ENCODE results near the gene SFI1.

The SFI1 gene

DNA sequence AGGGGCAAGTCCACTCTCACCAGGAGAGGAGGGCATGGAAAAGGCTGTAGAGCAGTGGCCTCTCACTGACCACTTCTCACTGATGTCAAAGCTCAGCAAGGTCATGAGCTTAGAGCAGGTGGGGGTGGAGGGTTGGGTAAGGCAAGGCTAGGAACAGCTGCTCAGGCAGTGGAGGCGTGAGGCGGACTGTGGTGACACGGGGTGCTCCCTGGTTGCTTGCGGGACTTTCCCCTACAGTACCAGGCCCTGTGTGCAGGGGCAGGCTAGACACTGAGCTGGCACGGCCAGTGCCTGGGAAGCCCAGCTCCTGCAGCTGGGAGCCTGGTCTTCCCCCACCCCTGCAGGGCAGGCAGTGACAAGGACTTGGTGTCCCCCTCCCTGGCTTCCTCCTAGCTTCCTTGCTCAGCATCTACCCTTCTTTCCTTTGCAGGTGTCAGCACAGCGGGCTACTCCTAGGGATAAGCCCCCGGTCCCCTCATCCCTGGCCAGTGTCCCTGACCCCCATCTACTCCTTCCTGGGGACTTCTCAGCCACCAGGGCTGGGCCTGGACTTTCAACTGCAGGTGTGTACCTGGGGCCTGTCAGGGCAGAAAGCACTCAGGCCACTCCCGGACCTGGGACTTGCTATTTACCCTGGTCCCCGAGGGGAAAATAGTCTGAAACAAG, 120.1 kb downstream of the SFI1 start:
- DNase-seq: no peak
- H3K36me3 ChIP-seq (replicated peaks): peaks cover 32% of the 10 kb centered on the region
- H3K27ac ChIP-seq: no peak overlapping the region

DNA sequence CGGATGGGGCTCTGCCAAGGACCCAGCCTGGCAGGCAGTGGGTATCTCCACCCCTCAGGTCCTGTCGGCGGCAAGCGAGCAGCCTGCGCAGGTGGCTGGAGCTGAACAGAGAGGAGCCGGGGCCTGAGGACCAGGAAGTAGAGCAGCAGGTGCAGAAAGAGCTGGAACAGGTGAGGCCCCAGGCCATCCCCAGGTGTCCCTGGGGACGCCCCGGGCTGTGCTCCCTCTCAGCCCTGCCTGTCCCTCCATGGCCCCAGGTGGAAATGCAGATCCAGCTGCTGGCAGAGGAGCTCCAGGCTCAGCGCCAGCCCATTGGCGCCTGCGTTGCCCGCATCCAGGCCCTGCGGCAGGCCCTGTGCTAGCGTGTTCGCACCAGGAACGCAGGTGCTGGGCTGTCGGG, 121.7 kb downstream of the SFI1 start:
- Histone ChIP-seq H3K4me3 (ENCODE audit: low read depth, low read length) (no peak overlapping the region), H3K27ac (no peak overlapping the region), H3K36me3 (replicated peaks) (peaks cover 37% of the 10 kb centered on the region), H3K27me3 (replicated peaks) (no peaks in the 10 kb centered on the region)
- TF ChIP-seq, protein P1, sequence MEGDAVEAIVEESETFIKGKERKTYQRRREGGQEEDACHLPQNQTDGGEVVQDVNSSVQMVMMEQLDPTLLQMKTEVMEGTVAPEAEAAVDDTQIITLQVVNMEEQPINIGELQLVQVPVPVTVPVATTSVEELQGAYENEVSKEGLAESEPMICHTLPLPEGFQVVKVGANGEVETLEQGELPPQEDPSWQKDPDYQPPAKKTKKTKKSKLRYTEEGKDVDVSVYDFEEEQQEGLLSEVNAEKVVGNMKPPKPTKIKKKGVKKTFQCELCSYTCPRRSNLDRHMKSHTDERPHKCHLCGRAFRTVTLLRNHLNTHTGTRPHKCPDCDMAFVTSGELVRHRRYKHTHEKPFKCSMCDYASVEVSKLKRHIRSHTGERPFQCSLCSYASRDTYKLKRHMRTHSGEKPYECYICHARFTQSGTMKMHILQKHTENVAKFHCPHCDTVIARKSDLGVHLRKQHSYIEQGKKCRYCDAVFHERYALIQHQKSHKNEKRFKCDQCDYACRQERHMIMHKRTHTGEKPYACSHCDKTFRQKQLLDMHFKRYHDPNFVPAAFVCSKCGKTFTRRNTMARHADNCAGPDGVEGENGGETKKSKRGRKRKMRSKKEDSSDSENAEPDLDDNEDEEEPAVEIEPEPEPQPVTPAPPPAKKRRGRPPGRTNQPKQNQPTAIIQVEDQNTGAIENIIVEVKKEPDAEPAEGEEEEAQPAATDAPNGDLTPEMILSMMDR (IDR thresholded peaks at IDR 0.05; ENCODE audit: low read depth, low read length, missing control alignments): no peak
- in situ Hi-C loops (cut with HindIII; ENCODE audit: low pct_ligation_motif_present, low sequenced_read_pairs): no loop called here
- no peak for DNase-seq

More for the DNA sequence above, 120.1 kb downstream of the SFI1 start:
- in situ Hi-C loops (cut with HindIII; ENCODE audit: low pct_ligation_motif_present, low sequenced_read_pairs): no loop called here
- Histone ChIP-seq H3K27me3 (replicated peaks) (no peaks in the 10 kb centered on the region), H3K4me3 (ENCODE audit: low read depth, low read length) (no peak overlapping the region)
- TF ChIP-seq, protein P1 (IDR thresholded peaks at IDR 0.05; ENCODE audit: low read depth, low read length, missing control alignments): no peak

DNA sequence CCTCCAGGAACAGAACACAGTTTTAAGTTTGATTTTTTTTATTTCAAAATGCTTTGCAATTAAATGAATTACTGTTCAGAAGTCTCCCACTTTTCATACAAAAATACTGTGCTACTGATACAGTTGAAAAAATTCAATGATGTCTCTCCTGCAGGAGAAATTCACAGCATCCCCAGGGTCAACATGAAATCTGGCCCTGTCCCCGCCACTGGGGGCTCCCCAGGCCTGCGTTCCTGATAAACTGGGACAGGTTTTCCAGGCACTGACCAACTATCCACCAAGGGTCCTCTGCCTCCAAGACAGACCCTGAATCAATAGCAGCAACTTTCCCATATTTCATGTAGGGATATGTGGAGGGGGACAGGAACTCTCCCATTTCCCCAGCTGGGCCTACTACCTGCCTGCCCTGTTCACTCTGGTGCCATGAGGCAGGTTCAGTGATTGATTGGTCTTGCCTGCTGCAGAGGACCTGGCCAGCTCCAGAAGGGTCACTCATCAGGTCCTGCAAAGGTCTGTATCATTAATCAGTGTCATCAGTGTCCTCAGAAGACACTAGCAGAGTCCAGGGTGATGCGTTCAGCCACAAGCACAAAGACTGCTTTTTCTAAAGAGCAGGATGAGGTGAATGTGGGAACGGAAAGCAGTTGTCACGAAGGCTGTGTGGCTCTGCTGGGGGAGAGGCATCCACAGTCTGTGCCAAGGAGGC, 122.3 kb downstream of the SFI1 start:
- no peaks in the 10 kb centered on the region for H3K27me3 ChIP-seq (replicated peaks)
- DNase-seq: no peak
- peaks cover 41% of the 10 kb centered on the region for H3K36me3 ChIP-seq (replicated peaks)
- TF ChIP-seq, protein P1 (IDR thresholded peaks at IDR 0.05; ENCODE audit: low read depth, low read length, missing control alignments): peak; percentile 2
- H3K4me3 ChIP-seq (ENCODE audit: low read depth, low read length): no peak overlapping the region
- in situ Hi-C loops (cut with HindIII; ENCODE audit: low pct_ligation_motif_present, low sequenced_read_pairs): no loop called here
- no peak overlapping the region for H3K27ac ChIP-seq

DNA sequence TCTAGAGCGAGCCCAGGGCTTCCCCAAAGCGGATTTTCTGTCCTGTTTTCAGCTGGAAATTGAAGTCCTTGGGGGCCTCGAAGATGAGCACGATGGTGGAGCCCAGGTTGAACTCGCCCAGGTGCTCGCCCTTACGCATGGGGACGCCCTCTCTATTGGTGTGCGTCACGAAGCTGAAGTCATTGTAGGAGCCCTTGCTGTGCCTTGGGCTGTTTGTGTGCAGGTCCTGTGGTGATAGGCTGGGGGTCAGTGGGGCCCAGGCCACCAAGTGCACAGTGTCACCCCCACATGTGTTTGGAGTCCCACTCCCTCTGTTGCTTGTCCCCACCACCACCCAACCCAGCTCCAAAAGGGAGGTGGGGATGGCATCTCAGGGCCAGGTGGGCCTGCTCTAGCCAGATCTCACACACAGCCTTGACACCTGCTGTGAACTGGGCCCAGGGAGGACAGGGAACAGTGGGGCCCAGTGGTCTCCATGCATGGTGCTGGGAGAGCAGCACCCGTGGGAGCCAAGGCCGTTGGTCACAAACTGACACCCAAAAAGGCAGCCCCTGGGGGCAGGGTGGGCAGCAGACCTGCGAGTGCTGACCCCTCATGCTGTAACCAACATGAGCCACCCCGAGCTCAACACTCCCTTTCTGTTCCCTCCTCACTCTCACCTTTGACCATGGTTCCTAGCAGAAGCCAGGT, 123.4 kb downstream of the SFI1 start:
- in situ Hi-C loops (cut with HindIII; ENCODE audit: low pct_ligation_motif_present, low sequenced_read_pairs): no loop called here
- TF ChIP-seq, protein P1 (IDR thresholded peaks at IDR 0.05; ENCODE audit: low read depth, low read length, missing control alignments): no peak
- no peak for DNase-seq
- Histone ChIP-seq H3K27ac (no peak overlapping the region), H3K27me3 (replicated peaks) (no peaks in the 10 kb centered on the region), H3K36me3 (replicated peaks) (peaks cover 46% of the 10 kb centered on the region), H3K4me3 (ENCODE audit: low read depth, low read length) (no peak overlapping the region)

DNA sequence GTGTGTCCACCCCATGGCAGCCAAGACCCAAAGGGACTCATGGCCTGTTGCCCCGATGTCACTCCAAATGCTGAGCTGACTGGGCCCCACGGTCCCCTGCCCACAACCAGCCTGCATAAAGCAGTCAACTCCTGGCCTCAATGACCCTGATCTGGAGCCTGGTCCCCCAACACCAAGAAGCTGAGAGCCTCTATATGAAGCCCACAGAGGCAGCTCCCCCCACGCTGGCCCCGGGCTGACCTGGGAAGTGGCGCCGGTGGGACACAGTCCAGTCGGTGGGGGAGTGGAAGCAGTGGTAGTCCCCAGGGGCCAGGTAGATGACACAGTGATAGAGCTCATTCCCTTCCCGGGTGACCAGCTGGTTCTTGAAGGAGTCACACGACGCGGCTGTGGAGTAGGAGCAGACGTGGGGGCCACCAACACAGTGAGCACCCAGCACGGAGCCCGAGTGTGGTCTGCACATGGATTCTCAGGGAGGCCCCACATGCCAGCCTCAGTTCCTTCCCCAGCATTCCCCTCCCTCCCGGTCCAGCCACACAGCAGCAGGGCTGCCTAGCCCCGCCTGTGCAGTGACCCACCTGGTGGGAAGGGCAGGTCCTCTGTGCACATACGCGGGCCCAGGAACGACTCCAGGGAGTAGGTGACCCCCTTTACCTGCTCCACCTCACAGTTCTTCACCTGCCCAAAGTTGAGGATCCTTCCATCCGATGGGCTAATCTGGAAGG, 124.6 kb downstream of the SFI1 start:
- no peak overlapping the region for H3K27ac ChIP-seq
- H3K36me3 ChIP-seq (replicated peaks): peaks cover 52% of the 10 kb centered on the region
- no peak for DNase-seq
- TF ChIP-seq, protein P1 (IDR thresholded peaks at IDR 0.05; ENCODE audit: low read depth, low read length, missing control alignments): no peak
- no peaks in the 10 kb centered on the region for H3K27me3 ChIP-seq (replicated peaks)
- no peak overlapping the region for H3K4me3 ChIP-seq (ENCODE audit: low read depth, low read length)
- in situ Hi-C loops (cut with HindIII; ENCODE audit: low pct_ligation_motif_present, low sequenced_read_pairs): no loop called here
